ENCODE data around the gene JAG2.
A peak's percentile ranks its signal among the peaks of the same experiment; 100 is the strongest.

The JAG2 gene

GRCh38 chr14:105165761-105166485, 2.7 kb downstream of the JAG2 start:
- peaks cover 0 to 4% of the 10 kb centered on the region in 2 experiments; a peak in 1 of 3 replicates for H3K36me3 ChIP-seq (ENCODE audit: control insufficient read depth in 2 of 2, insufficient read depth in 1 of 2, low read length in 2 of 2)
- ChIA-PET CTCF (interaction anchor here (0.6 to 1.9 kb wide), 5 partner anchors 10 to 122 kb away, joined by 3 to 8 read pairs (median 5); no protein-coding TSS in a partner anchor), POLR2A (no interaction called here)
- H3K27ac ChIP-seq (ENCODE audit: extremely low read depth, low read depth, low read length): no peak overlapping the region
- H3K4me1 ChIP-seq (ENCODE audit: control insufficient read depth, insufficient read depth, low read length): peaks cover 8% of the 10 kb centered on the region; the same call in 1 of the 2 replicates
- no peak overlapping the region for H3K4me3 ChIP-seq (ENCODE audit: low read depth, low read length)
- no peaks in the 10 kb centered on the region for H3K9me3 ChIP-seq (ENCODE audit: control insufficient read depth, insufficient read depth, low read depth, low read length)
- TF ChIP-seq ZNF19 (tag by site-specific recombination; IDR thresholded peaks at IDR 0.05; ENCODE audit: low read depth) (no peak), ZNF645 (tag by site-specific recombination; IDR thresholded peaks at IDR 0.05) (no peak), KLF10 (tag by site-specific recombination; IDR thresholded peaks at IDR 0.05) (no peak), HOXC10 (CRISPR knock-in tag; IDR thresholded peaks at IDR 0.05) (no peak), ZNF76 (tag by site-specific recombination; IDR thresholded peaks at IDR 0.05; ENCODE audit: borderline replicate concordance, low read depth) (no peak), ZNF138 (tag by site-specific recombination; IDR thresholded peaks at IDR 0.05; ENCODE audit: borderline replicate concordance) (no peak), KLF16 (tag by site-specific recombination; IDR thresholded peaks at IDR 0.05) (no peak), KLF1 (tag by site-specific recombination; IDR thresholded peaks at IDR 0.05) (no peak), YY2 (tag by site-specific recombination; IDR thresholded peaks at IDR 0.05) (no peak), GLIS1 (tag by site-specific recombination; IDR thresholded peaks at IDR 0.05) (peak; percentile 7; the same call in 1 of the 2 replicates), BCL11A (tag by site-specific recombination; IDR thresholded peaks at IDR 0.05; ENCODE audit: low read depth) (no peak), ZBTB44 (tag by site-specific recombination; IDR thresholded peaks at IDR 0.05) (0 out of 2 replicates have a peak, but pooled peaks have one; percentile 21), ZFP3 (tag by site-specific recombination; IDR thresholded peaks at IDR 0.05; ENCODE audit: low read depth) (no peak), HOXA7 (CRISPR knock-in tag; IDR thresholded peaks at IDR 0.05; ENCODE audit: borderline replicate concordance) (no peak), ZNF140 (tag by site-specific recombination; IDR thresholded peaks at IDR 0.05) (no peak), EGR2 (tag by site-specific recombination; IDR thresholded peaks at IDR 0.05; ENCODE audit: low read depth) (peak; percentile 40; the same call in 1 of the 2 replicates), PRDM2 (tag by site-specific recombination; IDR thresholded peaks at IDR 0.05; ENCODE audit: borderline replicate concordance) (no peak), ZNF629 (tag by site-specific recombination; IDR thresholded peaks at IDR 0.05) (no peak), ZNF768 (tag by site-specific recombination; IDR thresholded peaks at IDR 0.05) (no peak), IKZF3 (tag by site-specific recombination; IDR thresholded peaks at IDR 0.05) (no peak), ZNF404 (tag by site-specific recombination; IDR thresholded peaks at IDR 0.05) (no peak), ZNF302 (tag by site-specific recombination; IDR thresholded peaks at IDR 0.05; ENCODE audit: low read depth) (no peak), ZFP41 (tag by site-specific recombination; IDR thresholded peaks at IDR 0.05; ENCODE audit: borderline replicate concordance) (no peak), OSR2 (tag by site-specific recombination; IDR thresholded peaks at IDR 0.05) (no peak), ZNF624 (tag by site-specific recombination; IDR thresholded peaks at IDR 0.05) (no peak), KLF7 (tag by site-specific recombination; IDR thresholded peaks at IDR 0.05; ENCODE audit: borderline replicate concordance) (no peak), HIC1 (tag by site-specific recombination; IDR thresholded peaks at IDR 0.05) (0 out of 2 replicates have a peak, but pooled peaks have one; percentile 51)
